GM12865 (cell line): ENCODE results near the gene GIN1.
"Not testable (repeated sequence)": the region's sequence is repeated elsewhere in the genome, so short reads cannot be mapped to it uniquely, and the experiment has no call there.

Source experiments
- DNase-seq: peaks from one replicate; pipeline ENCODE4 v3.0.0; 2010; ENCODE audit warnings: low read depth
- H3K4me3 ChIP-seq: 2 replicates; pipeline ENCODE4 v1.5.1; 2011; ENCODE audit warnings: mild to moderate bottlenecking, low read depth, low read length, control low read depth
- TF ChIP-seq, protein P1 (sequence below): IDR thresholded peaks from 2 replicates; pipeline ENCODE4 v1.5.1; 2011; ENCODE audit warnings: low read length, control low read depth, low read depth, inconsistent platforms; ENCODE audit not compliant: insufficient read depth; ENCODE audit errors: missing control alignments

GIN1 gene

GRCh38 chr5:103079796-103080195 lies 40.1 kb downstream of the GIN1 start:
- no peak overlapping the region for H3K4me3 ChIP-seq
- TF ChIP-seq, protein P1, sequence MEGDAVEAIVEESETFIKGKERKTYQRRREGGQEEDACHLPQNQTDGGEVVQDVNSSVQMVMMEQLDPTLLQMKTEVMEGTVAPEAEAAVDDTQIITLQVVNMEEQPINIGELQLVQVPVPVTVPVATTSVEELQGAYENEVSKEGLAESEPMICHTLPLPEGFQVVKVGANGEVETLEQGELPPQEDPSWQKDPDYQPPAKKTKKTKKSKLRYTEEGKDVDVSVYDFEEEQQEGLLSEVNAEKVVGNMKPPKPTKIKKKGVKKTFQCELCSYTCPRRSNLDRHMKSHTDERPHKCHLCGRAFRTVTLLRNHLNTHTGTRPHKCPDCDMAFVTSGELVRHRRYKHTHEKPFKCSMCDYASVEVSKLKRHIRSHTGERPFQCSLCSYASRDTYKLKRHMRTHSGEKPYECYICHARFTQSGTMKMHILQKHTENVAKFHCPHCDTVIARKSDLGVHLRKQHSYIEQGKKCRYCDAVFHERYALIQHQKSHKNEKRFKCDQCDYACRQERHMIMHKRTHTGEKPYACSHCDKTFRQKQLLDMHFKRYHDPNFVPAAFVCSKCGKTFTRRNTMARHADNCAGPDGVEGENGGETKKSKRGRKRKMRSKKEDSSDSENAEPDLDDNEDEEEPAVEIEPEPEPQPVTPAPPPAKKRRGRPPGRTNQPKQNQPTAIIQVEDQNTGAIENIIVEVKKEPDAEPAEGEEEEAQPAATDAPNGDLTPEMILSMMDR: no peak
- no peak for DNase-seq

- TF ChIP-seq, protein P1: no peak
These were observed 44.5 kb downstream of the GIN1 start for GRCh38 chr5:103075442-103075841.

GRCh38 chr5:103073500-103073899 lies 46.4 kb downstream of the GIN1 start:
- not testable (repeated sequence) for DNase-seq, H3K4me3 ChIP-seq

More at GRCh38 chr5:103075442-103075841, 44.5 kb downstream of the GIN1 start:
- no peak for DNase-seq
- H3K4me3 ChIP-seq: no peak overlapping the region

- no peak for DNase-seq
- H3K4me3 ChIP-seq: no peak overlapping the region
- TF ChIP-seq, protein P1: no peak
These were observed 53.6 kb downstream of the GIN1 start for GRCh38 chr5:103066326-103066725.

DNA sequence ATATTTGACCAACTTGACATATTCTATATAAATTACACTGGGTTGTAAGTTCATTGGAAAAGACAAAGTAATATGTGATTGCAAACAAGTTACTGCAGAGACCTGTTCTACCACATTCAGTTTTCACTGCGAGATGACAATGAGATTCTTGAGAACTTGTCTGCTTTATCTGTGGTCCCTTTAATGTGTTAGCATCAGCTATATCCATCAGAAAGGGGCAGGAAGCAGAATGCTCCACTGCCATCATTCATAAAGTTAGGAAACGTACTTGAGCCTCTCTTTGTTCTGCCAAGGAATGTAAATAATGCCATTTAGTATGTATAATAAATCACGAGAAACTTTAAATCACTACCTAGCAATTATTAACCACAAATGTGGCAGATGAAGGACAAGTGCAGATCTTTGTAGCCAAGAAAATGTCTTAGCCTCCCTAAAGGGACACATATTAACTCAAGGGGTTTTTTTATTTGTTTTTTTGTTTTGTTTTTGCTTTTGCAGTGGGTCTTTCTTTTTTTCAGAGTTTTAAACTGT lies 59.4 kb downstream of the GIN1 start:
- H3K4me3 ChIP-seq: no peak overlapping the region
- TF ChIP-seq, protein P1: no peak
- DNase-seq: no peak

DNA sequence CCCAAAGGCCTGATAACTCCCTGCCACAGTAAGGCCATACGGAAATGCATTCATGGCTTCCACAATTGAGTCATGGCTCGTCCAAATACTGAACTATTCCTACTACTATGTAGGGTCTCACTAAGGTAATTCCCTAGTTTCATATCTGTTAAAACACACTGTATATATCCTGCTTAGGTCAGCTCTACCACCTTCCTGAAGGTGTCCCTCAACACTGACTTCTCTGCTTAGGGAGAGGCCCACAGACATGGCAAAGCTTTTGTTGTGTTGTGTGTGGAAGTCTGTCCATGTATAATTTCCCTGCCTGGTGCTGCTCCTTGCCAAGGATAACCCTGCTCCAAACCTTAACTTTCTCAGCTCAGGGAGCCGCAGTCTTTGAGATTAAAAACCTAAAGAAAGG lies 60.4 kb downstream of the GIN1 start:
- TF ChIP-seq, protein P1: no peak

GRCh38 chr5:103057208-103058130 lies 62.5 kb downstream of the GIN1 start:
- TF ChIP-seq, protein P1: no peak
- no peak for DNase-seq
- H3K4me3 ChIP-seq: no peak overlapping the region

More for the DNA sequence above, 60.4 kb downstream of the GIN1 start:
- no peak for DNase-seq
- no peak overlapping the region for H3K4me3 ChIP-seq

DNA sequence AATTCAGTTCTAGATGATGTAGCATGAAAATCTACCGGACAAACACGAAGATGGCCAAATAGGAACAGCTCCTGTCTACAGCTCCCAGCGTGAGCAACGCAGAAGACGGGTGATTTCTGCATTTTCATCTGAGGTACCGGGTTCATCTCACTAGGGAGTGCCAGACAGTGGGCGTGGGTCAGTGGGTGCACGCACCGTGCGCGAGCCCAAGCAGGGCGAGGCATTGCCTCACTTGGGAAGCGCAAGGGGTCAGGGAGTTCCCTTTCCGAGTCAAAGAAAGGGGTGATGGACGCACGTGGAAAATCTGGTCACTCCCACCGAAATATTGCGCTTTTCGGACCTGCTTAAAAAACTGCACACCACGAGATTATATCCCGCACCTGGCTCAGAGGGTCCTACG lies 73.2 kb downstream of the GIN1 start:
- not testable (repeated sequence) for DNase-seq, H3K4me3 ChIP-seq
